ENCODE data around the gene NDUFS8. TPM values are rescaled to one million over a fixed set of nuclear protein-coding genes. Genes with fewer than 3 reads are reported as not detected.

NDUFS8 gene
- total RNA-seq, 2 experiments from 2014 or later, result 105 to 109 TPM

DNA sequence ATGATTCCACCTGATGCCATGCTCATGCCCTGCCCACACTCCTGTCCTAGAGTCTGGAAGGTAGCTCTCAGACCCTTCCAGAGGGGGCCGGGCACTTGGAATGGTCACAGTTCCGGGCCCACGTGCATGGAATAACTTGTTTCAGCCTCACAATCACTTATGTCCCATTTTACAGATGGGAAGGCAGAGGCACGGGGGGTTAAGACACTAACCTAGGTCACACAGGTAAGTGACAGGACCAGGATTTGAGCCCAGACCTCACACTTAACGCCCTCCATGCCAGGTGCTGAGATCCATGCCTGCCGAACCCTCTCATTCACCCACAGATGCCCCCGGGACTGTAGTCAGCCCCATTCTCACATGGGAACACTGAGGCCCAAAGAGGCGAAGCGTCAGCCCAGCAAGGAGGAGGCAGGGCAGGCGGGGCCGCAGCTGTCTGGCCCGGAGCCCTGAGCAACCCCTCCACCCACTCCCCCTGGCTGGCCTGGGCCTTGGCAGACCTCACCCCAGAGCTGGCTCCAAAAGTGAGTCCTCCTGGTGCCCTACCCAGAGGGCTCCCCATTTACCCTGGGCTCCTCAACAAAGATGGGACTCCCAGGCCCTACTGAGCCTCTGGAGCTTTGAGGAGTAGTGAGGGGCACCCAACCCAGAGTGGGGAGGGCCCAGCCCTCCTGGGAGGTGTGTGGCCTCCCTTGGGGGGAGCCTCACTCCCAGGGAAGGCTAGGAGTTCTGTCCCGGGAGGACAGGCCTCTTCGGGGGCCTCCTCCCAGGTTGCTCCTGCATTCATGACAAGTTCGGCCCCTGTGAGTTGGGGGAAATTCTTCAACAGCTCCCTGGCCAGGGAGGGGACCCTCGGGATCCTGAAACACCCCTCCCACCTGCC, 22.7 kb upstream of the NDUFS8 start:
- DNase-seq (no peak), ATAC-seq (no peak)
- intact Hi-C loops (cut with micrococcal nuclease), result loop anchor here (10.0 kb wide), 1 partner anchor 197 kb away; no protein-coding TSS in a partner anchor
- TF ChIP-seq, protein P1, sequence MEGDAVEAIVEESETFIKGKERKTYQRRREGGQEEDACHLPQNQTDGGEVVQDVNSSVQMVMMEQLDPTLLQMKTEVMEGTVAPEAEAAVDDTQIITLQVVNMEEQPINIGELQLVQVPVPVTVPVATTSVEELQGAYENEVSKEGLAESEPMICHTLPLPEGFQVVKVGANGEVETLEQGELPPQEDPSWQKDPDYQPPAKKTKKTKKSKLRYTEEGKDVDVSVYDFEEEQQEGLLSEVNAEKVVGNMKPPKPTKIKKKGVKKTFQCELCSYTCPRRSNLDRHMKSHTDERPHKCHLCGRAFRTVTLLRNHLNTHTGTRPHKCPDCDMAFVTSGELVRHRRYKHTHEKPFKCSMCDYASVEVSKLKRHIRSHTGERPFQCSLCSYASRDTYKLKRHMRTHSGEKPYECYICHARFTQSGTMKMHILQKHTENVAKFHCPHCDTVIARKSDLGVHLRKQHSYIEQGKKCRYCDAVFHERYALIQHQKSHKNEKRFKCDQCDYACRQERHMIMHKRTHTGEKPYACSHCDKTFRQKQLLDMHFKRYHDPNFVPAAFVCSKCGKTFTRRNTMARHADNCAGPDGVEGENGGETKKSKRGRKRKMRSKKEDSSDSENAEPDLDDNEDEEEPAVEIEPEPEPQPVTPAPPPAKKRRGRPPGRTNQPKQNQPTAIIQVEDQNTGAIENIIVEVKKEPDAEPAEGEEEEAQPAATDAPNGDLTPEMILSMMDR (IDR thresholded peaks at IDR 0.05), result no peak
- ChIA-PET CTCF (no interaction called here), POLR2A (interaction anchor here (0.9 kb wide), 2 partner anchors 23 kb away, joined by 3 to 4 read pairs; no protein-coding TSS in a partner anchor)
- H3K4me1 Mint-ChIP-seq (ENCODE audit: low read depth), result peaks cover 18% of the 10 kb centered on the region
- H3K27me3 Mint-ChIP-seq, result no peaks in the 10 kb centered on the region
- H3K9me3 Mint-ChIP-seq, result no peaks in the 10 kb centered on the region
- H3K27ac Mint-ChIP-seq, result no peak overlapping the region
- H3K4me3 Mint-ChIP-seq, result no peak overlapping the region
- H3K36me3 Mint-ChIP-seq (ENCODE audit: low read depth), result no peaks in the 10 kb centered on the region

DNA sequence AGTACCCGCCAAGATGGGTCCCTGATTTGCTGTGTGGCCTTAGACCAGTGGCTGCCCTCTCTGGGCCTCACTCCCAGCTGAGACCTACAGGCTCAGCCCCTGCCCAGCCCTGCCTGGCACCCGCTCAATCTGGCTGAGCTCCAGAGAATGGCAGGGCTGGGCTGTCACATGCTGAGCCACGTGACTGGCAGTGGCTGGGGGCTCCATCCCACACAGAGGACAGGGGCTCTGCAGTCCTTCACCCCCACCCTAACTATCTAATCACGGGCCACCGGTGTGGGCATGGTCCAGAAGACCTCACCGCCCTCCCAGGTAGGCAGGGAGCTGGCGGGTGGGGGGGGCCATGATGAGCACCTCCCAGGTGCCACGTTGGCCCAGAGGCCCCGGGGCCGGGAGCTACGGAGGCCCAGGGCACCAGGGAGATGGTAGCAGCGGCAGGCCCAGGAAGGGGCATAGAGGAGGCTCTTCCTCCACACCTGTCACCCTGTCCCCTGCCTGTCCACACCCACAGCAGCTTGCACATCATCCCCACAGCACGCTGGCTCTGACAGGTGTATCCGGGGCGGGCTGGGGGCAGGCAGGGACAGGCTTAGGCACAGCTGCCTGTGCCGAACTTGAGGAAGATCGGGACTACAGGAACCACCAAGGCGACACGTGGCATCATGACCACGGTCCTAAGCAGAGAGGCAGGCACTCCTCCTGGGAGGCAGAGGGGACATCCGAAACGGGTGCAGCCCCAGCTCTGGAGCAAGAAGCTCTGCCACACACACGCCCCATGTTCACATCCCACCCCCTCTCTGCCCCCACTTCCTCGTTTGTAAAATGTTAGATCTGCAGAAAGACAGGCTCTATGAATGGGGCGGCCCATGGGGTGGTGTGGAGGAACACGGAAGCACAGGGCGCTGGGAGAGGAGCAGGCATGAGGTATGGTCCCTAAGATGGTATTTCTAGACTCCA, 21.8 kb upstream of the NDUFS8 start:
- Mint-ChIP-seq H3K9me3 (no peaks in the 10 kb centered on the region), H3K4me1 (ENCODE audit: low read depth) (peaks cover 15% of the 10 kb centered on the region), H3K36me3 (ENCODE audit: low read depth) (no peaks in the 10 kb centered on the region), H3K27ac (no peak overlapping the region), H3K4me3 (no peak overlapping the region), H3K27me3 (no peaks in the 10 kb centered on the region)
- POLR2A ChIA-PET, result interaction anchor here (0.9 kb wide), 1 partner anchor 23 kb away, joined by 4 read pairs; no protein-coding TSS in a partner anchor
- no peak for DNase-seq
- no peak for ATAC-seq
- CTCF ChIA-PET, result interaction anchor here (0.7 to 2.3 kb wide), 3 partner anchors 14 to 201 kb away, joined by 3 to 8 read pairs (median 4); no protein-coding TSS in a partner anchor
- intact Hi-C loops (cut with micrococcal nuclease), result loop anchor here (10.0 kb wide), 1 partner anchor 196 kb away; no protein-coding TSS in a partner anchor
- TF ChIP-seq, protein P1 (IDR thresholded peaks at IDR 0.05), result no peak

DNA sequence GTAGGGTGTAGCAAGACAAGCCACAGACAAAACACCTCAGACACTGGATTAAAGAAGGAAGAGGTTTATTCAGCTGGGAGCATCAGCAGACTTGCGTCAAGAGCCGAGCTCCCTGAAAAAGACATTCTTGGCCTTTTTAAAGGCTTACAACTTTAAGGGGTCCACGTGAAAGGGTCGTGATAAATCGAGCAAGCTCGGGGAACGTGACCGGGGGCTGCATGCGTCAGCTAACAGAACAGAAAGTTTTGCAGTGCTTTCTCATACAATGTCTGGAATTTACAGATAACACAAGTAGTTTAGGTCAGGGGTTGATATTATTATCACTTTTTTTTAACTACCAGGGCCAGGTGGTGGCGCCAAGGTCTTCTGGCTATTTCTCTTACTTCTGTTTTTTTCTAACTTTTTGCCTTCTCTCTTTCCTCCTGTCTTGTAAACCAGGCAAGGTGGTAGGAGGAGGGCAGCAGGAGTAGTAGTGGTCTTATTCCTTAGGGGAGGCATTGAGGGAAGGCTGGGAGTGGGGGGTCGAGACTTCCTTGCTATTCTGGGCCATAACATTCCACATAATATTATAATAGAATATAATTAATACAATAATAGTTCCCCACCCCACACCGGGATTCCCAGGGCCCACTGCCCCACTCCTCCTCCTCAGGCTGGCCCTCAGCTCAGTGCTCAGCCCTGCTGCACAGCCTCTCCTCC, 20.9 kb upstream of the NDUFS8 start:
- Mint-ChIP-seq H3K27ac (no peak overlapping the region), H3K36me3 (ENCODE audit: low read depth) (no peaks in the 10 kb centered on the region), H3K4me1 (ENCODE audit: low read depth) (peaks cover 10% of the 10 kb centered on the region), H3K27me3 (no peaks in the 10 kb centered on the region), H3K4me3 (no peak overlapping the region), H3K9me3 (no peaks in the 10 kb centered on the region)
- ATAC-seq (no peak), DNase-seq (peak; percentile 58)
- TF ChIP-seq, protein P1 (IDR thresholded peaks at IDR 0.05), result no peak
- intact Hi-C loops (cut with micrococcal nuclease), result loop anchor here (10.0 kb wide), 1 partner anchor 195 kb away; no protein-coding TSS in a partner anchor
- ChIA-PET POLR2A (interaction anchor here (1.1 kb wide), 1 partner anchor 44 kb away, joined by 3 read pairs; no protein-coding TSS in a partner anchor), CTCF (interaction anchor here (0.7 to 2.3 kb wide), 4 partner anchors 15 to 200 kb away, joined by 3 to 8 read pairs (median 4); no protein-coding TSS in a partner anchor)

DNA sequence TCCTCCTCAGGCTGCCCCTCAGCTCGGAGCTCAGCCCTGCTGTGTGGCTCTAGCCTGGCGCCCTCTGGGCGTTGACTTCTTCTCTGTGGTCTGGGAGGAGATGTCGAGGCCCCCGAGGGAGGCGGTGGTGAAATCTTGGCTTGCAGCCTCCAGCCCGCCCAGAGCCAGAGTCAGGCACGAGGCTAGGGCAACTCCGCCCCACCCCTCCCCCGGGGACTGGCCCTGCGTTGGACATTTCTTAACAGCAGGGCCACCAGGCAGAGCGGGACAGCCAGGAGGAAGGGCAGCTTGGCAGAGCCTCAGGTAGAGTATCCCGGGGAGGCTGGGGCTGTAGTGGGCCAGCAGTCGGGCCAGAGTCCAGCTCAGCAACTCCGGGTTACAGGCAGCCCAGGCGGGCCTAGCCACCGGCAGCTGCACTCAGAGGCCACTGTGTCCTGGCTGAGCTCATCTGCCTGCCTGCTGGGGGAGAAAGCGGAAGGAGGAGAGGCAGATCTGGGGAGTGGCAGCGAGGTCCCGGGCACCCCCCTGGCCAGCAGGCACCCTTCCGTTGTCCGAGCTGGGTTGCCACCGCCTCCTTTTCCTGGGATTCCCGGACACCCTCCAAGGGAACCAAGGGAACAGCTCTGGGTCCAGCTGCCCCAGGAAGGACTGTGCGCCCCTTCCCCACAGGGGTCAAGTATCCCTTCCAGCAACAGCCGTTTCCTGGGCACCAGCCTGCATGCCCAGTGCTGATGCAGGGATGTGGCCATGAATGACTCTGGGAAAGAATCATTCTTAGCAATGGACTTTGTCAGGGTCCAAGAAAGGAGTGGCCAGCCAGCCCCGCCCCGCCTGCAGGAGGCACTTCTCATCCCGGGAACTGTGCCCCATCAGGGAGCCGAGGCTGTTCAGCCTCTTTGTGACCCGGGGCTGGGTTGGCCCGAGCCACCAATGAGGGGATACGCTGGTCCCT, 20.1 kb upstream of the NDUFS8 start, which contains the start of gene ALDH3B1:
TSS of gene ALDH3B1 (plus strand) at position 238 of the 952 bp plus-strand sequence. CDS start 4,971 bp downstream, outside the sequence.
- DNase-seq (peak; percentile 20), ATAC-seq (peak; percentile 31)
- TF ChIP-seq, protein P1 (IDR thresholded peaks at IDR 0.05), result no peak
- intact Hi-C loops (cut with micrococcal nuclease), result no loop called here
- Mint-ChIP-seq H3K4me1 (ENCODE audit: low read depth) (peaks cover 8% of the 10 kb centered on the region), H3K27me3 (no peaks in the 10 kb centered on the region), H3K9me3 (no peaks in the 10 kb centered on the region), H3K27ac (no peak within 1 kb of the TSS), H3K4me3 (no peak within 1 kb of the TSS), H3K36me3 (ENCODE audit: low read depth) (no peaks in the 10 kb centered on the region)
- POLR2A ChIA-PET, result interaction anchor here (0.6 to 1.1 kb wide), 2 partner anchors 21 to 43 kb away, joined by 3 read pairs; no protein-coding TSS in a partner anchor
- CTCF ChIA-PET, result interaction anchor here (1.1 to 2.3 kb wide), 3 partner anchors 26 to 195 kb away, joined by 3 to 8 read pairs (median 4); no protein-coding TSS in a partner anchor

Measured in activated CD8-positive, alpha-beta T cell treated with anti-CD3 and anti-CD28 coated beads for 36 hours (primary cell).